ENCODE measurements around the gene NOXO1.
A peak's percentile ranks its signal among the peaks of the same experiment; 100 is the strongest.

The NOXO1 gene

GRCh38 chr16:2009791-2010510 is 28.7 kb upstream of the NOXO1 start, which contains the start of gene ZNF598:
TSS of gene ZNF598 (minus strand) at chr16:2009821.
- DNase-seq (ENCODE audit: low spot score) = peak; percentile 90

DNA sequence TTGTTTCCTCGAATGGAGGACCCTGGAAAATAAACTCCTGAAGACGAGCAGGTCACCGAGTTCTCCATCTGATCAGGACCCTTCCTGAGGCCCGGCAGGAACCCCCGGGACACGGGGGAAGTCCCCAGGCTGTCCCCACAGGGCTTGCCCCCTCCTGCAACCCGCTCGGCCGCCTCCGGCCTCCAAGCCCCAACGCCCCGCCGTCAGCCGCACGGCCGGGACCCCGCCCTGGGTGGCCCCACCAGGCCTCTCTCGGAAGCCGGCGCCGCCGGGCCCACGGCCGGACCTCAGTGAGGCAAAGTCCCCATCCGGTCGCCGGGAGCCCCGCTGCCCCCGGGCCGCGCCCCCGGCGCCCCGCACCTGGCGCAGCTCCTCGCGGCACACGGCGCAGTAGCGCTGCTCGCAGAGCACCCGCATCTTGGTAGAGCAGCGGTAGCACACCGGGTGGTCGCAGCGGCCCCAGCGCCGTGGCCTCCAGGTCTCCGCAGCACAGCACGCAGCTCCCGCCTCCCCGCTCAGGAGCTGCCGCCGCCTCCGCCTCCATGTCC is 28.0 kb upstream of the NOXO1 start:
- DNase-seq (ENCODE audit: low spot score) = no peak

- no peak for DNase-seq (ENCODE audit: low spot score)
Observed at GRCh38 chr16:2008631-2009163, 27.4 kb upstream of the NOXO1 start.

DNA sequence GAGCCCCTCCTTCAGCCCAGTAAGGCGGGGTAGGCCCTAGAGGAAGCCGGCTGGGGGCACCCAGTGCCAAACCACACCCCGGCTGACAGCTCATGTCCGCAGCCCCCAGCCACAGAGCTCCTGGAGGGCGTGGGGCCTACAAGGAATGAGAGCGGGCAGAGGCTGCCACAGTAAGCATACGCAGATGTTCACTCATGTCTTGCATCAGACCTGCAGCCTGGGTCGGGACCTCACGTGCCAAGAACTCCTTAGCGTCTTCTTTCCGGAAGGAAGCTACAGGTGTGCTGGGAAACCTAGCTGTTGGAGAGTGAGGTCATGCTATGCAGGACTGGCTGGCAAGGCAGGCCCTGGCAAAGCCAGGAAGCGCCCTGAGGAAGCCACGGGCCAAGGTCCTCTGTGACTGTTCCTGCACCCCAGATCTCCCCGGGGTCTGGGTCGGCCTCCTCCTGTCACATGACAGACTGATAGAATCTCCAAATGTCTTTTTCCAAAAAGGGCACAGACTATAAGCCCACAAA is 26.8 kb upstream of the NOXO1 start:
- DNase-seq (ENCODE audit: low spot score) = no peak

DNA sequence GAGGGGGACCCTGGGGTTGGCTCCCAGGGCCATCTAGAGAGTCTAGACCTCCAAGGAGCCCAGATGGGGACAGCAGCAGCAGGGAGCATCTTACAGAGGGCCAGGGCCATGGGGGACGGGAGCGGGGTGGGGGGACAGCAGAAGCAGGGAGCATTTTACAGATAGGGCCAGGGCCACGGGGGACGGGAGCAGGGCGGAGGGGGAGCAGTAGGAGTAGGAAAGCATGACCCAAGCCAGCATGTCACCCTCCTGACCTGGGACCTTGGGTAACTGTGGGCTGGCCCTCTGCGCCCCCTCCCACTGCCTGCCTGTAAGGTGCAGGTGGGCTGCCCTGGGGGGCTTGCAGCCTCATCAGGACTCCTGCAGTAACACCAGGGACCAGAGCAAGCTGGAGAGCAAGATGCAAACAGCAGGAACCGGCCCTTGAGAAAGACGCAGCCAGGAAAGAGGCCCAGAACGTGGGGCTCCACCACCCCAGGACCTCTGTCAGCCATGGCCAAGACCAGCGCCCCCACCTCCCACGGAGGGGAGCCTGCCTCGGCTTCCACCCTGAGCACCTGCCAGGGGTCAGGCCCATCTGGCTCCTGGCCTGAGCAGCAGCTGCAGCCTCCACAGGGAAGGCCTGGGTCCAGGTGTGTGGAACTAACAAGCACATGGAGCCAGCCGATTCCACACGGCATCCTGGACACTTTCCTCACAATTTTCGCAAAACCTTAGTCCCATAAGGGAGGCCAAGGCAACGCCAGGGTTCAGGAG is 26.0 kb upstream of the NOXO1 start:
- DNase-seq (ENCODE audit: low spot score) = no peak

DNA sequence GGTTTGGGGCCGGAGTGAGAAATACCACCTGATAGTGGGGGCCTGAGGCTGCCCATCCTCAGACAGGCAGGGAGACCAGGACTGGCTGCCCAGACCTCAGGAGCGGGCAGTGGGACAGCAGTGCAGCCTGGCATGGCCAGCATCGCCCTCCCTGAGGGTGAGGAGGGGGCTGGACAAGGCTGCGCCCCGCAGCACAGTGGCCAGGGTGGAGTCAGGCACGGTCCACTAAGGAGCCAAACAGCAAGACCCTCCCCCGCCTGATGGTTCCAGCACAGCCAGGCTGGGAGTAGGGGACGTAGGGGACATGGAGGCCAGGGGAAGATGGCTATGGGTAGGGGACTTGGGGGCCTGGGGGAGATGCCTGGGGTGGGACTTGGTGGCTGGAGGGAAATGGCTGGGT is 25.0 kb upstream of the NOXO1 start:
- no peak for DNase-seq (ENCODE audit: low spot score)

DNA sequence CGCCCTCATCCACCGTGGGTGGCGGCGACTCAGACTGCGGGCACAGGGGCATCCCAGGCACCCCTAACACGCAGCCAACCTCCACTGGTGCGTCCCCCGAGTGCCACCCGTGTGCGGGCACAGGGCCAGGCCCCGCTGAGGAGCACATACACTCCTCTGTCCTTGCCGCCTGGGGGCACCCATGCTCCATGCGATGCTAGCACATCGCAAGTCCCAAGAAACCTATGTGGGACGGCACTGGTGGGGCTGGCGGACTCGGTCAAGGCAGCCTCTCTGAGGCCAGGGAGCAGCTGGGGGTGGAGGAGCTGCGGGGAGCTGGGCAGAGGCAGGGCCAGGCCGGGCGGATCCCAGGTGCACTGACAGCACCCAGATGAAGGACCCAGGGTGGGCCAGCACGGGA is 24.4 kb upstream of the NOXO1 start:
- DNase-seq (ENCODE audit: low spot score) = no peak

- no peak for DNase-seq (ENCODE audit: low spot score)
Observed at GRCh38 chr16:2004795-2005517, 23.7 kb upstream of the NOXO1 start.

DNA sequence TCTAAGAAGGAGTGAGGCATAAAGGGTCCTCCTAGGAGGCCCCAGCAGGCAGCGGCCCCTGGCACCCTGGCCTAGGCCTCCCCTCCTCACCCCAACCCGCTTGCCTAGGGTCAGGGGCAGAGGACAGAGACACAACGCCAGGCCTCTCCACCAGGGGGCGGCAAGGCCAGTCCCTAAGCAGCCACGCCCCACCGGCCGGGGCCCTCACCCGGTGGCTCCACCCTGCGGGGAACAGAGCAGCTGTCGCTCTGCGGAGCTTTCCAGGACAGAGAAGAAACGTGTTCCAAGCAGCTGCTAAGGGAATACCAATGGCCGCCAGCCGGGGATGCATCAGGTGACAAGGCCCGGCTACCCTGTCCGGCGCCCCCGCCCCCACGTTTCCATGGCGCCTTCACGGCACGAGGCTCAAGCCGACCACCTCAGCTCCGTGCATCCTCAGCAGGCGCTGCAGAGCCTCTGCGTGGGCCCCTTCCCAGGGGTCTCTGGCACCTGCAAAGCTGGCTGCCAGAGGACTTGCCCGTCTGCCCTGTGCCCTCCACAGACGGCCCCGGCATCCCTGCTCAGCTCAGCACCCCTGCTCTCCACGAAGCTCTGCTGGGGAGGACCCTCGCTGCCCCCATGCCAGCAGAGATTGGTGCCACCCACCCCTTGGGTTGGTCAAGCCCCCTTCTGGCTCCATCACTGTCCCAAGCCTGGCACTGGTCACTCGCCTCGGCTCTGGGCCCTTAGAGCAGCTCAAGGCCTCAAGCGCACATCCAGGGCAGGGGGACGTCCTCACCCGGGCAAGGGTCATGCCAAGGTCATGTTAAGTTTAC is 22.8 kb upstream of the NOXO1 start:
- peak; percentile 41 for DNase-seq (ENCODE audit: low spot score)

DNA sequence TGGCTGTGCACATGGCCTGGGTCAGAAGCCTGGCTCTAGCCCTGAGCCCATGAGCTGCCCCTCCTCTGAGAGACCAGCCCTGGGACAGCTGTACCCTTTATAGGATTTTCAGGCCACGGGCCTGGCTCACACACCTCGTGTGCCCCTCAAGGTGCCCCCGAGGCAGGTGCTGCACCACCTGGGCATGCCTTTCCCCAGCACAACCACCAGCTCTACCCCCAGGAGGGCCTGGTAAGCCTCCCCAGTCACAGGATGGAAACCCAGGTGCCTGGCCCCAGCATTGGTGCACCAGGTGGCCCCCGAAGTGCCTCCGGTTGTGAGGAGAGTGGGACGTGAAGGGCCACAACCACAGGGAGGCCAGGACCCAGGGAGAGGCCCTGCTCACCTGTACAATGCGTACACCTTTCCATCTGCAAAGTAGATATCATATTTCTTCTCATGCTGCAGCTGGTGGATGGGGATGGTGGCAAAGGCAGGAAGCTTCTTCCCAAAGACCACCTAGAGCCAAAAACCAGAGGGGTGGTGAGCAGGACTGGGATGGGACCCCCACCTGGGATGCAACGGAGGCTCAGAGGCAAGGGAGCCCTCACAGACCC is 22.1 kb upstream of the NOXO1 start:
- DNase-seq (ENCODE audit: low spot score) = no peak

GRCh38 chr16:2002406-2003230 is 21.3 kb upstream of the NOXO1 start:
- no peak for DNase-seq (ENCODE audit: low spot score)

- no peak for DNase-seq (ENCODE audit: low spot score)
Observed at GRCh38 chr16:2001456-2002355, 20.4 kb upstream of the NOXO1 start.

- no peak for DNase-seq (ENCODE audit: low spot score)
Observed at GRCh38 chr16:2001035-2001434, 19.8 kb upstream of the NOXO1 start.

DNA sequence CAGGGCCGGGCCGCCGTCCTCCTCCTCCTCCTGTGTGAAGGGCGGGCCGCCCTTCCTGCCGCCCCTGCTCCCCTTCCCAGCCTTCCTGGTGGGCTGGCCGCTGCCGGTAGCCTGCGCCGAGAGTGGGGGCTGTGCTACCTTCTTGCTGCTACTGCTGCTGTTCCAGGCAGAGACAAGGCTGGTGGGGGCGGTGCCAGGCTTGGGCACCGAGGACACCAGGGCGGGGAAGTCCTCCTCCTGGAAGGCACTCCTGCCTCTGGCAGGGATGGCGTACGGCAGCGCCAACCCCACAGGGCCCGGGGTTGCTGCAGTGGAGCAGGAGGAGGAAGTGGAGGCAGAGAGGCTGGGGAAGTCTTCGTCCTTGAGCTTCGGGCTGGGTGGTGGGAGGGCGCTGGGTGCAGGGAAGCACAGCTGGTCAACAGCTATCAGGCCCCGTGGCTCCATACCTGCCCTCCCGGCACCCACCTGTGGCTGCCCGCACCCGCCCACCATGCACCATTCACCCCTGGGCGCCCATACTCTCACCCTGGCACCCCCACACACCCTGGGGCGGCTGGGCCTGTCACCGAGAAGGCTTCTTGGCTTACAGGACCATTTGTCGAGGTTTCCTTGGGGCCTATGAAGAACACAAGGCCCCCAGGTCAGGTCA is 18.7 kb upstream of the NOXO1 start:
- DNase-seq (ENCODE audit: low spot score) = no peak

GRCh38 chr16:1998852-1999801 is 17.9 kb upstream of the NOXO1 start:
- DNase-seq (ENCODE audit: low spot score) = no peak

DNA sequence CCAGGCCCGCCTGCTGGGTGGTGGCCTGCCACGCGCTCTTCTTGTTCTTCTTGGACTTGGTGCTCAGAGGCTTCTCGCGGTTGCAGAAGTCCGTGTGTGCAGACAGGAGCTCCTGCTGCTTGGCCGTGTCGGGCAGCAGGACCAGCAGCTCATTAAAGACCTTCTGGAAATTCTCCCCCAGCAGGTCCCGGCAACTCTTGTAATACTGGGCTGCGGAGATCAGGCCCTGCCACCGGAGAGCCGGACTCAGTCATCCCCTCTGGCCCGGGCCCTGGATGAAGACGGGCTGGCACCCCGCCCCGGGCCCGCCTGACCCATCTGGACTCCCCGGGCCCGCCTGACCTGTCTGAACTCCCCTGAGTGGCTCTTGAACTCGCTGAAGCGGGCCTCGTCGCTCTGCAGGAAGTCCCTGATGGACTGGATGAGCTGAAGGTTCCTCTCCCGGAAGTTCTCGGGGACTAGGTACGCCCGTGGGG is 17.1 kb upstream of the NOXO1 start:
- DNase-seq (ENCODE audit: low spot score) = no peak
